GM12872 (cell line): ENCODE data around the gene MTUS2.

Source experiments
- CTCF ChIP-seq: IDR thresholded peaks from 3 replicates; pipeline ENCODE4 v1.5.1; 2011; ENCODE audit warnings: low read depth, mild to moderate bottlenecking, low read length, moderate library complexity; ENCODE audit not compliant: insufficient read depth

The MTUS2 gene

GRCh38 chr13:29457299-29457698 is 637.2 kb downstream of the MTUS2 start:
- no peak for TF ChIP-seq CTCF

GRCh38 chr13:29458419-29458818 is 638.3 kb downstream of the MTUS2 start:
- TF ChIP-seq CTCF = no peak

- no peak for TF ChIP-seq CTCF
Measured at GRCh38 chr13:29459813-29460355, 639.7 kb downstream of the MTUS2 start.

- TF ChIP-seq CTCF = no peak
Measured at GRCh38 chr13:29464105-29464679, 644.1 kb downstream of the MTUS2 start.

GRCh38 chr13:29465741-29466293 is 645.7 kb downstream of the MTUS2 start:
- TF ChIP-seq CTCF = no peak

- no peak for TF ChIP-seq CTCF
Measured at GRCh38 chr13:29471551-29471950, 651.4 kb downstream of the MTUS2 start.

- TF ChIP-seq CTCF = peak; percentile 100
Measured at GRCh38 chr13:29472332-29472961, 652.3 kb downstream of the MTUS2 start.
